GM12892 (cell line): ENCODE measurements around the gene CAMKMT.

ENCODE experiments used
- POLR2A ChIP-seq: IDR thresholded peaks from 2 replicates; pipeline ENCODE4 v1.6.1; 2011; ENCODE audit warnings: low read depth, low read length, control low read depth
- POLR2AphosphoS5 ChIP-seq: IDR thresholded peaks from 2 replicates; pipeline ENCODE4 v1.6.1; 2011; ENCODE audit warnings: low read depth, low read length, control low read depth
- TAF1 ChIP-seq: IDR thresholded peaks from 2 replicates; pipeline ENCODE4 v1.6.1; 2011; ENCODE audit warnings: low read depth, mild to moderate bottlenecking, control low read depth, low read length, borderline replicate concordance

- TF ChIP-seq TAF1, result no peak
- no peak for TF ChIP-seq POLR2A
- no peak for TF ChIP-seq POLR2AphosphoS5
These were observed 322.8 kb downstream of the CAMKMT start for GRCh38 chr2:44684559-44684958.
